Fibroblast of lung (primary cell): ENCODE results near the gene AKAP13. TPM values are rescaled to one million over a fixed set of nuclear protein-coding genes. Genes with fewer than 3 reads are reported as not detected.

ENCODE experiments used
- DNase-seq, 2 donors: peaks; one replicate each; pipeline versions ENCODE4 v3.0.0 to v3.0.0-alpha.2; 2010; ENCODE audit warnings: low read depth in 2 of 2
- H2AFZ ChIP-seq: 2 replicates; pipeline ENCODE4 v1.5.1; 2012; ENCODE audit warnings: low read length, control low read depth, inconsistent platforms
- H3K27ac ChIP-seq: 2 replicates; pipeline ENCODE4 v1.5.1; 2011; ENCODE audit warnings: low read length, control low read depth; ENCODE audit not compliant: insufficient read depth
- H3K27me3 ChIP-seq: 2 replicates; pipeline ENCODE4 v1.5.1; 2011; ENCODE audit warnings: mild to moderate bottlenecking, low read length; ENCODE audit not compliant: control insufficient read depth, insufficient read depth
- H3K36me3 ChIP-seq: 2 replicates; pipeline ENCODE4 v1.5.1; 2011; ENCODE audit warnings: low read length; ENCODE audit not compliant: control insufficient read depth, insufficient read depth
- H3K4me1 ChIP-seq: 2 replicates; pipeline ENCODE4 v1.5.1; 2011; ENCODE audit warnings: low read length; ENCODE audit not compliant: control insufficient read depth, insufficient read depth; ENCODE audit errors: extremely low read depth
- H3K4me2 ChIP-seq: 2 replicates; pipeline ENCODE4 v1.5.1; 2011; ENCODE audit warnings: low read length, control low read depth; ENCODE audit not compliant: insufficient read depth; ENCODE audit errors: extremely low read depth
- H3K4me3 ChIP-seq, 4 experiments: fragments of 200-600 bp in 1 of 4; sonication (generic) in 1 of 4; replicated peaks in 1 of 4; 2 replicates each; pipeline ENCODE4 v1.5.1; 2011 to 2016; ENCODE audit warnings: low read length in 4 of 4, low read depth in 3 of 4, mild to moderate bottlenecking in 3 of 4, control low read depth in 2 of 4, inconsistent platforms in 1 of 4, mixed read lengths in 1 of 4; ENCODE audit not compliant: insufficient read depth in 1 of 4; ENCODE audit errors: control extremely low read depth in 1 of 4
- H3K79me2 ChIP-seq: 2 replicates; pipeline ENCODE4 v1.5.1; 2012; ENCODE audit warnings: mild to moderate bottlenecking, low read length, inconsistent platforms; ENCODE audit not compliant: control insufficient read depth, insufficient read depth
- H3K9ac ChIP-seq: 2 replicates; pipeline ENCODE4 v1.5.1; 2011; ENCODE audit warnings: mild to moderate bottlenecking, low read length, control low read depth; ENCODE audit not compliant: insufficient read depth
- H3K9me3 ChIP-seq: 2 replicates; pipeline ENCODE4 v1.5.1; 2012; ENCODE audit warnings: low read depth, low read length; ENCODE audit not compliant: control insufficient read depth, insufficient read depth
- H4K20me1 ChIP-seq: 2 replicates; pipeline ENCODE4 v1.5.1; 2011; ENCODE audit warnings: low read length; ENCODE audit not compliant: control insufficient read depth, insufficient read depth; ENCODE audit errors: extremely low read depth
- EZH2 ChIP-seq: IDR thresholded peaks from 2 replicates; pipeline ENCODE4 v1.5.1; 2012; ENCODE audit warnings: low read length, control low read depth, mild to moderate bottlenecking; ENCODE audit errors: missing control alignments
- polyA plus RNA-seq, 2 donors: library from polyadenylated mRNA; depleted of rRNA in 1 of 2; stranded (reverse) in 1 of 2; unstranded in 1 of 2; fragments of >200 nt; gene quantifications; 2 replicates each; pipeline ENCODE4 v1.2.1, GENCODE V29; 2011 to 2012; ENCODE audit warnings: missing spikeins in 1 of 2
- total RNA-seq: library from RNA; depleted of rRNA; stranded (reverse); fragments of >200 nt; gene quantifications from 2 replicates; pipeline ENCODE4 v1.2.1, GENCODE V29; 2014
- TF ChIP-seq, protein P1 (sequence below), 2 donors: IDR thresholded peaks in 1 of 2; conservative IDR thresholded peaks in 1 of 2; 1 replicate in 1 of 2; 2 replicates in 1 of 2; pipeline ENCODE4 v1.5.1; 2011 to 2012; ENCODE audit warnings: low read length in 2 of 2, control low read depth in 1 of 2, inconsistent platforms in 1 of 2, low read depth in 1 of 2, mild to moderate bottlenecking in 1 of 2

The AKAP13 gene
- total and polyA plus RNA-seq, 2 donors (not counting 1 experiment from before 2014, with no cell fraction given) = 8.3 to 68.4 TPM

- Histone ChIP-seq H4K20me1 (no peaks in the 10 kb centered on the region), H2AFZ (no peak overlapping the region), H3K9ac (no peak overlapping the region), H3K9me3 (no peaks in the 10 kb centered on the region), H3K27ac (no peak overlapping the region), H3K4me1 (peaks cover 4% of the 10 kb centered on the region), H3K27me3 (no peaks in the 10 kb centered on the region), H3K36me3 (no peaks in the 10 kb centered on the region), H3K79me2 (peaks cover 11% of the 10 kb centered on the region), H3K4me3 (no peak overlapping the region), H3K4me2 (no peak overlapping the region)
- peak; percentile 63 to 79 for DNase-seq
- TF ChIP-seq EZH2 = no peak
- TF ChIP-seq, protein P1, sequence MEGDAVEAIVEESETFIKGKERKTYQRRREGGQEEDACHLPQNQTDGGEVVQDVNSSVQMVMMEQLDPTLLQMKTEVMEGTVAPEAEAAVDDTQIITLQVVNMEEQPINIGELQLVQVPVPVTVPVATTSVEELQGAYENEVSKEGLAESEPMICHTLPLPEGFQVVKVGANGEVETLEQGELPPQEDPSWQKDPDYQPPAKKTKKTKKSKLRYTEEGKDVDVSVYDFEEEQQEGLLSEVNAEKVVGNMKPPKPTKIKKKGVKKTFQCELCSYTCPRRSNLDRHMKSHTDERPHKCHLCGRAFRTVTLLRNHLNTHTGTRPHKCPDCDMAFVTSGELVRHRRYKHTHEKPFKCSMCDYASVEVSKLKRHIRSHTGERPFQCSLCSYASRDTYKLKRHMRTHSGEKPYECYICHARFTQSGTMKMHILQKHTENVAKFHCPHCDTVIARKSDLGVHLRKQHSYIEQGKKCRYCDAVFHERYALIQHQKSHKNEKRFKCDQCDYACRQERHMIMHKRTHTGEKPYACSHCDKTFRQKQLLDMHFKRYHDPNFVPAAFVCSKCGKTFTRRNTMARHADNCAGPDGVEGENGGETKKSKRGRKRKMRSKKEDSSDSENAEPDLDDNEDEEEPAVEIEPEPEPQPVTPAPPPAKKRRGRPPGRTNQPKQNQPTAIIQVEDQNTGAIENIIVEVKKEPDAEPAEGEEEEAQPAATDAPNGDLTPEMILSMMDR (conservative IDR thresholded peaks at IDR 0.05 in 1 of 2, IDR thresholded peaks at IDR 0.05 in 1 of 2; ENCODE audit: low read depth in 1 of 2, low read length in 2 of 2) = no peak
Measured at GRCh38 chr15:85588677-85589076, 208.3 kb downstream of the AKAP13 start.

- Histone ChIP-seq H3K79me2 (peaks cover 8% of the 10 kb centered on the region), H4K20me1 (no peaks in the 10 kb centered on the region), H3K4me2 (no peak overlapping the region), H3K9me3 (no peaks in the 10 kb centered on the region), H2AFZ (no peak overlapping the region), H3K4me1 (peaks cover 4% of the 10 kb centered on the region), H3K36me3 (no peaks in the 10 kb centered on the region), H3K9ac (no peak overlapping the region), H3K4me3 (no peak overlapping the region), H3K27ac (no peak overlapping the region), H3K27me3 (no peaks in the 10 kb centered on the region)
- peak; percentile 70 to 76 for DNase-seq
- TF ChIP-seq, protein P1 (conservative IDR thresholded peaks at IDR 0.05 in 1 of 2, IDR thresholded peaks at IDR 0.05 in 1 of 2; ENCODE audit: low read depth in 1 of 2, low read length in 2 of 2) = no peak
- TF ChIP-seq EZH2 = no peak
Measured at GRCh38 chr15:85589851-85590250, 209.4 kb downstream of the AKAP13 start.

DNA sequence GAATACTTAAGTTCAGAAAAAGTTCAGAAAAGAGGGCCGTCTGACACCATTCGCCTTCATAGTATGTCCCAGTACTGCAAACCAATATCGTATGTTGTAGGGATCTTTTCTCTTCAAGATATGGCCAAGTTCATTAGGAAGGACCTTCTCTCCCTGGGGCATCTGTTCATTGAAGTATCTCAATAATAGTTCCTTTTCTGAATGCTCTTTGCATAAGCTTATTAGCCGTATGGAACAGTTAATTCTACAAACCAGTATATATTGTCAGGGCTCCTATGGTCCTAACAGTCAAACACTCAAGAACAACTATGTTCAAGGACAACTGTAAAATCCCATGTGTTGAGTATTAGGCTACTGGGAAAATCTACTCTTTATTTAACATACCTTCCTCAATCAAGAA, 211.2 kb downstream of the AKAP13 start:
- Histone ChIP-seq H3K27ac (no peak overlapping the region), H3K9ac (no peak overlapping the region), H3K79me2 (no peaks in the 10 kb centered on the region), H3K4me1 (peaks cover 4% of the 10 kb centered on the region), H3K27me3 (no peaks in the 10 kb centered on the region), H3K36me3 (no peaks in the 10 kb centered on the region), H2AFZ (no peak overlapping the region), H3K4me2 (no peak overlapping the region), H4K20me1 (no peaks in the 10 kb centered on the region), H3K4me3 (no peak overlapping the region), H3K9me3 (no peaks in the 10 kb centered on the region)
- no peak for DNase-seq
- TF ChIP-seq EZH2 = no peak
- TF ChIP-seq, protein P1 (conservative IDR thresholded peaks at IDR 0.05 in 1 of 2, IDR thresholded peaks at IDR 0.05 in 1 of 2; ENCODE audit: low read depth in 1 of 2, low read length in 2 of 2) = no peak
